Uterus (tissue), 2 donors: Measurements from ENCODE around the gene RHOC.

ENCODE experiments used
- CTCF ChIP-seq, 4 experiments: fragments of 200-600 bp in 2 of 4; fragments of 450-650 bp in 2 of 4; sonication (generic) in 2 of 4; IDR thresholded peaks; one replicate each; pipeline ENCODE4 v1.5.1; 2016 to 2019; ENCODE audit warnings: antibody characterized with exemption in 4 of 4, mild to moderate bottlenecking in 2 of 4, moderate library complexity in 1 of 4
- POLR2A ChIP-seq, 2 donors: fragments of 450-650 bp; IDR thresholded peaks; one replicate each; pipeline ENCODE4 v1.6.1; 2016; ENCODE audit warnings: antibody characterized with exemption in 2 of 2, mild to moderate bottlenecking in 1 of 2, moderate library complexity in 1 of 2

GRCh38 chr1:112677501-112677900 lies 29.4 kb downstream of the RHOC start:
- no peak for TF ChIP-seq POLR2A (IDR thresholded peaks at IDR 0.05)
- no peak for TF ChIP-seq CTCF (IDR thresholded peaks at IDR 0.05)
